HepG2 (cell line): ENCODE measurements around the gene DLL4. TPM values are rescaled to one million over a fixed set of nuclear protein-coding genes. Genes with fewer than 3 reads are reported as not detected.
A peak's percentile ranks its signal among the peaks of the same experiment; 100 is the strongest.

ENCODE experiments used
- AKNA ChIP-seq: sonication (generic); formaldehyde crosslinking; IDR thresholded peaks from 2 replicates; pipeline ENCODE4 v1.4.0; 2020; ENCODE audit warnings: missing genetic modification reagents, borderline replicate concordance
- ATF2 ChIP-seq: sonication (generic); formaldehyde crosslinking; IDR thresholded peaks from 2 replicates; pipeline ENCODE4 v1.4.0; 2020; ENCODE audit warnings: missing genetic modification reagents
- ATF3 ChIP-seq: sonication (generic); formaldehyde crosslinking; IDR thresholded peaks from 2 replicates; pipeline ENCODE4 v1.4.0; 2020; ENCODE audit warnings: missing genetic modification reagents
- CSRNP2 ChIP-seq: sonication (generic); formaldehyde crosslinking; conservative IDR thresholded peaks from 2 replicates; pipeline ENCODE4 v1.8.0; 2022; ENCODE audit warnings: low read depth, missing genetic modification reagents
- EEA1 ChIP-seq: sonication (generic); formaldehyde crosslinking; IDR thresholded peaks from 2 replicates; pipeline ENCODE4 v1.5.1; 2020; ENCODE audit warnings: mild to moderate bottlenecking, missing genetic modification reagents, borderline replicate concordance
- NCOA5 ChIP-seq: sonication (generic); formaldehyde crosslinking; IDR thresholded peaks from 2 replicates; pipeline ENCODE4 v1.4.0; 2020; ENCODE audit warnings: missing genetic modification reagents
- NR0B2 ChIP-seq: sonication (generic); formaldehyde crosslinking; IDR thresholded peaks from 2 replicates; pipeline ENCODE4 v1.4.0; 2020; ENCODE audit warnings: mild to moderate bottlenecking, missing genetic modification reagents
- TFDP1 ChIP-seq: IDR thresholded peaks from 2 replicates; pipeline ENCODE4 v1.6.1; 2016; ENCODE audit warnings: missing compliant biosample characterization, missing genetic modification reagents, borderline replicate concordance
- ZBTB4 ChIP-seq: sonication (generic); formaldehyde crosslinking; IDR thresholded peaks from 2 replicates; pipeline ENCODE4 v1.4.0; 2020; ENCODE audit warnings: missing genetic modification reagents, mild to moderate bottlenecking, borderline replicate concordance
- ZFP36L1 ChIP-seq: sonication (generic); formaldehyde crosslinking; IDR thresholded peaks from 2 replicates; pipeline ENCODE4 v1.8.0; 2022; ENCODE audit warnings: mild to moderate bottlenecking, missing genetic modification reagents, moderate library complexity
- ZNF235 ChIP-seq: sonication (generic); formaldehyde crosslinking; IDR thresholded peaks from 2 replicates; pipeline ENCODE4 v1.8.1; 2023; ENCODE audit warnings: mild to moderate bottlenecking, missing genetic modification reagents, borderline replicate concordance
- ZNF678 ChIP-seq: sonication (generic); formaldehyde crosslinking; IDR thresholded peaks from 2 replicates; pipeline ENCODE4 v1.4.0; 2020; ENCODE audit warnings: mild to moderate bottlenecking, missing genetic modification reagents
- ZZZ3 ChIP-seq: sonication (generic); formaldehyde crosslinking; IDR thresholded peaks from 2 replicates; pipeline ENCODE4 v1.4.0; 2020; ENCODE audit warnings: missing genetic modification reagents, mild to moderate bottlenecking, borderline replicate concordance
- polyA plus RNA-seq, 8 experiments: library from polyadenylated mRNA; depleted of rRNA in 3 of 8; stranded (reverse) in 7 of 8; unstranded in 1 of 8; fragments of >200 nt; fragmentation: Illumina TruSeq in 4 of 8; extraction: Trizol in 4 of 8; gene quantifications; 2 replicates each; pipeline versions ENCODE4 v1.2.1 to v1.2.3, GENCODE V29; 2011 to 2016; ENCODE audit warnings: low read depth in 4 of 8, missing spikeins in 1 of 8, mixed read lengths in 1 of 8; ENCODE audit not compliant: insufficient read depth in 1 of 8
- total RNA-seq, 5 experiments: library from RNA; depleted of rRNA; stranded (reverse); fragments of >200 nt; fragmentation: Illumina TruSeq; extraction: Trizol; gene quantifications; 2 replicates each; pipeline ENCODE4 v1.2.3, GENCODE V29; 2016; ENCODE audit warnings: low read depth in 1 of 5

Gene DLL4
- total and polyA plus RNA-seq, 2 of the 13 experiments (the other 11 are each of a cell fraction or from before 2014, with no cell fraction given), result 0.20 to 0.25 TPM

GRCh38 chr15:40932649-40933516, 3.7 kb downstream of the DLL4 start (continued):
- no peak for TF ChIP-seq NCOA5 (CRISPR knock-in tag)
- no peak for TF ChIP-seq AKNA (CRISPR knock-in tag)
- no peak for TF ChIP-seq ZBTB4 (CRISPR knock-in tag)
- TF ChIP-seq TFDP1, result no peak
- TF ChIP-seq ZFP36L1 (CRISPR knock-in tag), result no peak
- no peak for TF ChIP-seq ATF2 (CRISPR knock-in tag)
- no peak for TF ChIP-seq ZNF235 (CRISPR knock-in tag)
- 0 out of 2 replicates have a peak, but pooled peaks have one; percentile 25 for TF ChIP-seq NR0B2 (CRISPR knock-in tag)
- no peak for TF ChIP-seq ZNF678
- 0 out of 2 replicates have a peak, but pooled peaks have one; percentile 32 for TF ChIP-seq EEA1 (CRISPR knock-in tag)
- TF ChIP-seq ATF3 (CRISPR knock-in tag), result no peak
- TF ChIP-seq CSRNP2 (CRISPR knock-in tag), result no peak
- no peak for TF ChIP-seq ZZZ3 (CRISPR knock-in tag)
